Adrenal gland (tissue), 12 donors: ENCODE data around the gene CADPS. TPM values are rescaled to one million over a fixed set of nuclear protein-coding genes. Genes with fewer than 3 reads are reported as not detected.

Experiments used
- DNase-seq, 7 donors: peaks; one replicate each; pipeline ENCODE4 v3.0.0-alpha.2; 2019 to 2020
- H3K27ac ChIP-seq, 5 donors: fragments of 200-600 bp; sonication (generic) in 4 of 5; 1 replicate in 3 of 5; 2 replicates in 2 of 5; pipeline versions ENCODE4 v1.5.1 to v1.8.0; 2016 to 2020; ENCODE audit warnings: mild to moderate bottlenecking in 1 of 5
- H3K27me3 ChIP-seq: fragments of 200-600 bp; 2 replicates; pipeline ENCODE4 v1.8.0; 2021
- H3K36me3 ChIP-seq, 2 donors: fragments of 200-600 bp; replicated peaks in 1 of 2; 1 replicate in 1 of 2; 2 replicates in 1 of 2; pipeline versions ENCODE4 v1.5.1 to v1.8.0; 2018 to 2022
- H3K4me1 ChIP-seq, 2 donors: fragments of 200-600 bp; replicated peaks in 1 of 2; 1 replicate in 1 of 2; 2 replicates in 1 of 2; pipeline versions ENCODE4 v1.5.1 to v1.8.0; 2018 to 2021
- H3K4me3 ChIP-seq, 4 donors: fragments of 200-600 bp; sonication (generic) in 3 of 4; one replicate each; pipeline ENCODE4 v1.5.1; 2016 to 2018
- H3K9me3 ChIP-seq, 3 donors: fragments of 200-600 bp; sonication (generic) in 1 of 3; replicated peaks in 1 of 3; 1 replicate in 2 of 3; 2 replicates in 1 of 3; pipeline versions ENCODE4 v1.5.1 to v1.8.0; 2016 to 2021
- CTCF ChIP-seq, 6 experiments: fragments of 450-650 bp in 4 of 6; fragments of 200-600 bp in 2 of 6; sonication (generic) in 1 of 6; IDR thresholded peaks; 1 replicate in 5 of 6; 2 replicates in 1 of 6; pipeline versions ENCODE4 v1.5.1 to v1.8.0; 2016 to 2021; ENCODE audit warnings: antibody characterized with exemption in 6 of 6, mild to moderate bottlenecking in 2 of 6, moderate library complexity in 1 of 6
- POLR2A ChIP-seq, 2 donors: fragments of 450-650 bp; IDR thresholded peaks; one replicate each; pipeline ENCODE4 v1.6.1; 2017; ENCODE audit warnings: antibody characterized with exemption in 2 of 2, mild to moderate bottlenecking in 2 of 2, moderate library complexity in 1 of 2
- WGBS, 4 donors: extraction: QIAGEN DNeasy Blood & Tissue Kit in 2 of 4; methylation state at CpG; one replicate each; pipeline versions ENCODE4 v1.1.5 to v1.1.7; 2013 to 2017; 5-methylcytosine and 5-hydroxymethylcytosine counted together
- intact Hi-C, 2 donors: fragments of 100-400 bp; cut with DNase I; formaldehyde crosslinking; loops; one replicate each; pipeline versions ENCODE4 v1.14.1 to v1.15.0; 2022 to 2023
- polyA plus RNA-seq, 3 donors: library from polyadenylated mRNA; stranded (reverse); fragments of 200-250 nt in 2 of 3; fragments of 350-450 nt in 1 of 3; fragmentation: Illumina TruSeq in 1 of 3; extraction: RNeasy Lipid Tissue Mini Kit (QIAGEN cat#74804) in 1 of 3; gene quantifications; one replicate each; pipeline ENCODE4 v1.2.3, GENCODE V29; 2013 to 2014
- total RNA-seq, 9 donors: library from RNA; depleted of rRNA in 4 of 9; stranded (reverse); fragments of >200 nt in 4 of 9; fragments of 120-200 nt in 1 of 9; fragmentation: NEBNext Ultra II Directional in 1 of 9; extraction: Animal tissue kit (Norgen Biotek cat#: 25700) in 1 of 9; gene quantifications; one replicate each; pipeline versions ENCODE4 v1.1.0 to v1.2.4, GENCODE V29; 2013 to 2023
- donor health status: healthy with polysubstance abuse.
- donor health status: Bipolar disorder and iron deficiency.
- donor health status: DM: yes; HTN: yes; CAD: no.
- donor health status: DM: no; HTN: no; CAD: no.
- donor health status: DM: no; HTN: no; CAD: no.
- donor health status: DM: yes; HTN: yes; CAD: no.

Gene CADPS
- total and polyA plus RNA-seq, 12 donors: 0.24 to 36.5 (median 11.2) TPM; not detected in 2

GRCh38 chr3:62781121-62781520, 94.1 kb downstream of the CADPS start:
- H3K27ac ChIP-seq: no peak overlapping the region
- H3K36me3 ChIP-seq: no peaks in the 10 kb centered on the region
- TF ChIP-seq POLR2A (IDR thresholded peaks at IDR 0.05): no peak
- TF ChIP-seq CTCF (IDR thresholded peaks at IDR 0.05): no peak
- no peak for DNase-seq
- intact Hi-C loops: no loop called here
- H3K27me3 ChIP-seq: no peaks in the 10 kb centered on the region
- no peak overlapping the region for H3K4me3 ChIP-seq
- H3K4me1 ChIP-seq: no peaks in the 10 kb centered on the region
- no peaks in the 10 kb centered on the region for H3K9me3 ChIP-seq
- WGBS, 4 donors: 53 to 79% (median 66%) methylated on average over 3 of the region's 3 CpGs

GRCh38 chr3:62777674-62778073, 97.5 kb downstream of the CADPS start:
- DNase-seq: no peak
- 69 to 81% (median 80%) methylated on average over 4 of the region's 4 CpGs for WGBS, 4 donors
- Histone ChIP-seq H3K27me3 (no peaks in the 10 kb centered on the region), H3K27ac (no peak overlapping the region), H3K36me3 (no peaks in the 10 kb centered on the region), H3K9me3 (no peaks in the 10 kb centered on the region), H3K4me3 (no peak overlapping the region), H3K4me1 (no peaks in the 10 kb centered on the region)
- intact Hi-C loops: no loop called here
- no peak for TF ChIP-seq POLR2A (IDR thresholded peaks at IDR 0.05)
- no peak for TF ChIP-seq CTCF (IDR thresholded peaks at IDR 0.05)

DNA sequence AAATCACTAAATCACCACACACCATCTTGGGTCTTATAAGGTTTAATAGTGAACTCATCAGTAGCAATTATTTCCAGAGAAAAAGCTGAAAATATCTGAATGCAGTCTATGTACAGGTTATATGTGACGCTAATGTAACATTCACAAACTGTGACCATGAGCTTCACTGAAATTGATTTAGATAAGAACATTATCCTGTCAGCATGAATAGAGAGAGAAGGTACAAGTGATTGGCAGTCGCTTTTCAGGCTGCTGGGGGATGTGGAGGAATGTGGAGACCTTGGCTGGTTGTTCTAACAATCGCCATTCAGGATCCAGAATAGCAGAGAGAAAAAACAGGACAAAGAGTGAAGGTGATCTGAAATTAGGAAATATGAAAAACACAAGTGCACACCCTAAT, 98.1 kb downstream of the CADPS start:
- no peak for TF ChIP-seq POLR2A (IDR thresholded peaks at IDR 0.05)
- TF ChIP-seq CTCF (IDR thresholded peaks at IDR 0.05): no peak
- WGBS, 4 donors: 70 to 88% (median 77%) methylated on average over 3 of the region's 3 CpGs
- no peak for DNase-seq

DNA sequence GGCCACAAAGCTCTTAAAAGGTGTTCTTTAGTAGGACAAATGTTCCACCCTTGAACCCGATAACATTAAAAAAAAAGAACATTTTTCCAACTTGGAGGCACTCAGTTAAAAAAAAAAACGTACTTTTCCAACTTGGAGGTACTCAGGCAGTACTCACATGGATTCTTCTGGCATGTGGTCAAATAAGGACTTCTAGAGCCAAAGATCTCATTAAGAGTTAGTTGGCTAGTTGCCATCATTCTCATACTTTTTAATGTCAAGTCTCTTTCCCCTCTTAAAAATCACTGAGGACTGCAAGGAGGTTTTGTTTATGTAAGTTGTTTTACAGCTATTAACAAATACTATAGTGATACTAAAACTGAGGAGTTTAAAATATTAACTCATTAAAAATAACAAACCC, 101.0 kb downstream of the CADPS start:
- DNase-seq: no peak
- Histone ChIP-seq H3K9me3 (no peaks in the 10 kb centered on the region), H3K4me3 (no peak overlapping the region), H3K4me1 (no peaks in the 10 kb centered on the region), H3K36me3 (no peaks in the 10 kb centered on the region), H3K27me3 (no peaks in the 10 kb centered on the region), H3K27ac (no peak overlapping the region)
- intact Hi-C loops: no loop called here
- TF ChIP-seq POLR2A (IDR thresholded peaks at IDR 0.05) (no peak), CTCF (IDR thresholded peaks at IDR 0.05) (no peak)
- 43 to 57% (median 53%) methylated on average over 2 of the region's 2 CpGs for WGBS, 4 donors

More for the DNA sequence above, 98.1 kb downstream of the CADPS start:
- intact Hi-C loops: no loop called here
- H3K4me1 ChIP-seq: no peaks in the 10 kb centered on the region
- no peaks in the 10 kb centered on the region for H3K36me3 ChIP-seq
- no peak overlapping the region for H3K4me3 ChIP-seq
- no peak overlapping the region for H3K27ac ChIP-seq
- H3K27me3 ChIP-seq: no peaks in the 10 kb centered on the region
- no peaks in the 10 kb centered on the region for H3K9me3 ChIP-seq
